Measurements from ENCODE around the gene CLPX. TPM values are rescaled to one million over a fixed set of nuclear protein-coding genes. Genes with fewer than 3 reads are reported as not detected.
A peak's percentile ranks its signal among the peaks of the same experiment; 100 is the strongest.

CLPX gene
- total and polyA plus RNA-seq, 2 donors (not counting 1 experiment from before 2014, with no cell fraction given) = 16.6 to 54.5 TPM

GRCh38 chr15:65184305-65184867 lies 756 bp downstream of the CLPX start:
- intact Hi-C loops (cut with micrococcal nuclease) = loop anchor here (2.0 to 10.0 kb wide), 2 partner anchors 120 to 290 kb away; partner anchors contain the start of gene RNU5B-1
- H3K27me3 Mint-ChIP-seq = no peaks in the 10 kb centered on the region
- H4K20me1 ChIP-seq (ENCODE audit: control insufficient read depth, insufficient read depth, low read length, poor library complexity, severe bottlenecking) = peaks cover 21% of the 10 kb centered on the region
- no peak for ATAC-seq (ENCODE audit: low read depth)
- under 1% methylated on average over 32 of the region's 33 CpGs for WGBS (ENCODE audit: insufficient coverage)
- peaks cover 17 to 20% of the 10 kb centered on the region in 2 donors for H3K4me1 ChIP-seq (ENCODE audit: control insufficient read depth in 2 of 2, insufficient read depth in 2 of 2, low read length in 2 of 2)
- H3K9ac ChIP-seq (ENCODE audit: low read length) = peak overlapping the region; percentile 90
- H3K36me3 ChIP-seq (replicated peaks in 1 of 2; ENCODE audit: control extremely low read depth in 1 of 2, control insufficient read depth in 1 of 2, extremely low read depth in 1 of 2, insufficient read depth in 2 of 2, low read length in 1 of 2) = peaks cover 3 to 6% of the 10 kb centered on the region in 2 experiments
- H3K4me3 ChIP-seq (ENCODE audit: control extremely low read depth in 1 of 5, extremely low read depth in 1 of 5, insufficient read depth in 1 of 5, low read depth in 2 of 5, low read length in 4 of 5) = peak overlapping the region; percentile 58 to 94 (median 88)
- H3K4me2 ChIP-seq (replicated peaks; ENCODE audit: low read depth, low read length, poor library complexity, severe bottlenecking) = peak overlapping the region; percentile 81
- H2AFZ ChIP-seq (ENCODE audit: insufficient read depth, low read depth, low read length, poor library complexity, severe bottlenecking) = peak overlapping the region; percentile 91
- no peaks in the 10 kb centered on the region for H3K9me3 Mint-ChIP-seq (ENCODE audit: insufficient read depth)
- H3K27me3 ChIP-seq (replicated peaks in 1 of 4; ENCODE audit: control extremely low read depth in 1 of 4, control insufficient read depth in 3 of 4, insufficient read depth in 4 of 4, low read length in 3 of 4) = no peaks in the 10 kb centered on the region
- H3K27ac Mint-ChIP-seq = peak overlapping the region; percentile 97
- peak overlapping the region; percentile 96 for H3K4me3 Mint-ChIP-seq
- peak; percentile 62 for DNase-seq
- TF ChIP-seq, protein P1, sequence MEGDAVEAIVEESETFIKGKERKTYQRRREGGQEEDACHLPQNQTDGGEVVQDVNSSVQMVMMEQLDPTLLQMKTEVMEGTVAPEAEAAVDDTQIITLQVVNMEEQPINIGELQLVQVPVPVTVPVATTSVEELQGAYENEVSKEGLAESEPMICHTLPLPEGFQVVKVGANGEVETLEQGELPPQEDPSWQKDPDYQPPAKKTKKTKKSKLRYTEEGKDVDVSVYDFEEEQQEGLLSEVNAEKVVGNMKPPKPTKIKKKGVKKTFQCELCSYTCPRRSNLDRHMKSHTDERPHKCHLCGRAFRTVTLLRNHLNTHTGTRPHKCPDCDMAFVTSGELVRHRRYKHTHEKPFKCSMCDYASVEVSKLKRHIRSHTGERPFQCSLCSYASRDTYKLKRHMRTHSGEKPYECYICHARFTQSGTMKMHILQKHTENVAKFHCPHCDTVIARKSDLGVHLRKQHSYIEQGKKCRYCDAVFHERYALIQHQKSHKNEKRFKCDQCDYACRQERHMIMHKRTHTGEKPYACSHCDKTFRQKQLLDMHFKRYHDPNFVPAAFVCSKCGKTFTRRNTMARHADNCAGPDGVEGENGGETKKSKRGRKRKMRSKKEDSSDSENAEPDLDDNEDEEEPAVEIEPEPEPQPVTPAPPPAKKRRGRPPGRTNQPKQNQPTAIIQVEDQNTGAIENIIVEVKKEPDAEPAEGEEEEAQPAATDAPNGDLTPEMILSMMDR (IDR thresholded peaks at IDR 0.05) = no peak
- no peak for TF ChIP-seq EZH2 (IDR thresholded peaks at IDR 0.05; ENCODE audit: borderline replicate concordance, insufficient read depth, low read depth, low read length, poor library complexity, severe bottlenecking)
- H3K9me3 ChIP-seq (ENCODE audit: control extremely low read depth in 1 of 3, control insufficient read depth in 2 of 3, insufficient read depth in 1 of 3, low read length in 2 of 3) = no peaks in the 10 kb centered on the region
- peaks cover 56% of the 10 kb centered on the region for H3K79me2 ChIP-seq (ENCODE audit: control insufficient read depth, insufficient read depth, low read length)
- ChIA-PET POLR2A (interaction anchor here (1.3 to 2.2 kb wide), 4 partner anchors 51 to 121 kb away, joined by 3 to 34 read pairs (median 13); partner anchors contain the start of genes PARP16, PDCD7 and RNU5B-1), CTCF (interaction anchor here (1.5 to 1.9 kb wide), 3 partner anchors 113 to 149 kb away, joined by 4 to 7 read pairs (median 6); partner anchors contain the start of gene RNU5B-1)
- peak overlapping the region; percentile 74 to 88 for H3K27ac ChIP-seq (ENCODE audit: low read length in 2 of 2)
- H3K4me1 Mint-ChIP-seq = peaks cover 26% of the 10 kb centered on the region

DNA sequence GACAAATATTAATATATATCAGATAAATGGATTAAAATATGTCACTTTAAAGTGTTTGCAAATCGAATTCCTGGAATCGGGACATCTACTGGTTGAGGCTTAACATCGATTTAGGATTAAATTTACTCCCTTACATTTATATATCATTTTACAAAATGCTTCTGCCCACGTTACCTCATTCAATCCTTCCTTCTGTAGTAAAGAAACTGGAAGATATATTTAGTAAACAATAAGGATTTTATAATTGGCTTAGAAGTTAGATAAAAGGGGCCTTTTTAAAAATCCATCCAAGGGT lies 1.3 kb downstream of the CLPX start:
- peak overlapping the region; percentile 58 to 94 (median 88) for H3K4me3 ChIP-seq (ENCODE audit: control extremely low read depth in 1 of 5, extremely low read depth in 1 of 5, insufficient read depth in 1 of 5, low read depth in 2 of 5, low read length in 4 of 5)
- H2AFZ ChIP-seq (ENCODE audit: insufficient read depth, low read depth, low read length, poor library complexity, severe bottlenecking) = peak overlapping the region; percentile 91
- peak overlapping the region in 1 of 2 donors; percentile 88 for H3K27ac ChIP-seq (ENCODE audit: low read length in 2 of 2)
- peaks cover 6 to 12% of the 10 kb centered on the region in 2 experiments for H3K36me3 ChIP-seq (replicated peaks in 1 of 2; ENCODE audit: control extremely low read depth in 1 of 2, control insufficient read depth in 1 of 2, extremely low read depth in 1 of 2, insufficient read depth in 2 of 2, low read length in 1 of 2)
- ATAC-seq (ENCODE audit: low read depth) = no peak
- peak overlapping the region; percentile 96 for H3K4me3 Mint-ChIP-seq
- CTCF ChIA-PET = no interaction called here
- POLR2A ChIA-PET = interaction anchor here (2.1 kb wide), 1 partner anchor 121 kb away, joined by 23 read pairs; the partner anchor contains the start of gene RNU5B-1
- H3K4me1 Mint-ChIP-seq = peaks cover 26% of the 10 kb centered on the region
- no peaks in the 10 kb centered on the region for H3K27me3 ChIP-seq (replicated peaks in 1 of 4; ENCODE audit: control extremely low read depth in 1 of 4, control insufficient read depth in 3 of 4, insufficient read depth in 4 of 4, low read length in 3 of 4)
- no peak for DNase-seq
- intact Hi-C loops (cut with micrococcal nuclease) = loop anchor here (2.0 to 10.0 kb wide), 2 partner anchors 121 to 289 kb away; partner anchors contain the start of gene RNU5B-1
- H3K27me3 Mint-ChIP-seq = no peaks in the 10 kb centered on the region
- H4K20me1 ChIP-seq (ENCODE audit: control insufficient read depth, insufficient read depth, low read length, poor library complexity, severe bottlenecking) = peaks cover 22% of the 10 kb centered on the region
- H3K9me3 Mint-ChIP-seq (ENCODE audit: insufficient read depth) = no peaks in the 10 kb centered on the region
- H3K27ac Mint-ChIP-seq = peak overlapping the region; percentile 97
- no peaks in the 10 kb centered on the region for H3K9me3 ChIP-seq (ENCODE audit: control extremely low read depth in 1 of 3, control insufficient read depth in 2 of 3, insufficient read depth in 1 of 3, low read length in 2 of 3)
- H3K4me2 ChIP-seq (replicated peaks; ENCODE audit: low read depth, low read length, poor library complexity, severe bottlenecking) = peak overlapping the region; percentile 81
- peak overlapping the region; percentile 90 for H3K9ac ChIP-seq (ENCODE audit: low read length)
- H3K4me1 ChIP-seq (ENCODE audit: control insufficient read depth in 2 of 2, insufficient read depth in 2 of 2, low read length in 2 of 2) = peaks cover 17 to 20% of the 10 kb centered on the region in 2 donors
- no CpG with 5 or more reads among the region's 4 CpGs for WGBS (ENCODE audit: insufficient coverage)
- TF ChIP-seq, protein P1 (IDR thresholded peaks at IDR 0.05) = no peak
- TF ChIP-seq EZH2 (IDR thresholded peaks at IDR 0.05; ENCODE audit: borderline replicate concordance, insufficient read depth, low read depth, low read length, poor library complexity, severe bottlenecking) = no peak
- H3K79me2 ChIP-seq (ENCODE audit: control insufficient read depth, insufficient read depth, low read length) = peaks cover 58% of the 10 kb centered on the region
